Right hindlimb (tissue), 1 donor: ENCODE results near the gene UMODL1.

Experiments
- DNase-seq: peaks from one replicate; pipeline ENCODE4 v3.0.0-alpha.2; 2018

UMODL1 gene

DNA sequence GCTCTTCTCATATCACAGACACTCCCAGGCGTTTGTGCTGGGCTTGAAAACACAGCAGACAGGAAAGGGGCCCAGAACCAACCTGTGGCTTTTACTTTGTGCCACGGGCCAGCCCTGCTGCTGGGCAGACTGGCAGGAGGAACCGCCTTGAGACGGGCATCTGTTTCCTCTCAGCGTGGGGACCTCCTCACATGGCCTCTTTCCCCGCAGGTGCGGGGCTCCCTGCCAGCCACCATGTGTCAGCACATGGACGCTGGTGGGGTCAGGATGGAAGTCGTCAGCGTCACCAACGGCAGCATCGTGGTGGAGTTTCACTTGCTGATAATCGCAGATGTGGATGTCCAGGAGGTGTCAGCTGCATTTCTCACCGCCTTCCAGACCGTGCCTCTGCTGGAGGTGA, 47.8 kb downstream of the UMODL1 start:
- no peak for DNase-seq

GRCh38 chr21:42120101-42120902, 49.2 kb downstream of the UMODL1 start:
- no peak for DNase-seq

DNA sequence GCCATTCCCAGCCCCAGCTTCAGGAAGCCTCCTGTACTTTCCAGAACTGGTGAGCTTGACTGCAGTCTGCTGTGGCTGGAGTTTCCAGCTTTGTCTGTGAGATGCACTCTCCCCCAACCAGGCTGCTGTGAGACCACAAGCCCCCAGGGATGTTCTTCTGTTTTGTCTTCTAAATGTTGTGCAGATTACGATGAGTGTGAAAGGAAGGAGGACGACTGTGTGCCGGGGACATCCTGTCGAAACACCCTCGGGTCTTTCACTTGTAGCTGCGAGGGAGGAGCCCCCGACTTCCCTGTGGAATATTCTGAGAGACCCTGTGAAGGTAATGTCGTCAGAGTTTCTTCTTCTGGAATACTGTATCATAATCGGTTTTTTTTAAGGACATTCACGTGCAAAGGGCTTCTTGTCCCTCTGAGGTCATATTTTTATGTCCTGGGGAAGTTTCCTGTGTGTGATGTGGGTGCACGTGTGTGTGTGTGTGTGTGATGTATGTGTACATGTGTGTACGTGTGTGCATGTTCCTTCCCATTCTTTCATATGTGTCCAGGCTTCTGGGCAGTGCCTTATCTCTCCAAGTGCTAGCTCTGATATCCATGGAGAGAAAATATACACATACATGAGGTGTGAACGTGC, 49.9 kb downstream of the UMODL1 start:
- DNase-seq, result no peak

DNA sequence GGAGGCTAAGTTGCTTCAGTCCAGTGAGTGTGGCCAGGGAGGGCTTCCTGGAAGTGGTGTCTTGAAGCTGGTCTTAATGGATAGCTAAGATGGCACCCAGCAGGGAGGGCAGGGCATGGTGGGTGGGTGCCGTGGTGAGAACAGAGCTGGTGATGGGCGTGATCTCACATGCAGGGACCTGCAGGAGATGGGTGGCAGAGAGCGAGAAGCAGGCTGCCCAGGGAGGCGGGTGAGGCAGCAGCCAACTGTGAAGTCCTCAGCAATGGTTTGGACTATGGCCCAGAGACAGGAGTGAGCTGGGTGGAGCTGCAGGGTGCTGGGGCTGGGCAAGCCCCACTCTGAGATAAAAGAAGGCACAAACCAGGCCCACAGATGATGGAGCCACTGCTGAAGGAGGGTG, 50.7 kb downstream of the UMODL1 start:
- no peak for DNase-seq

GRCh38 chr21:42122398-42122797, 51.3 kb downstream of the UMODL1 start:
- DNase-seq, result no peak

DNA sequence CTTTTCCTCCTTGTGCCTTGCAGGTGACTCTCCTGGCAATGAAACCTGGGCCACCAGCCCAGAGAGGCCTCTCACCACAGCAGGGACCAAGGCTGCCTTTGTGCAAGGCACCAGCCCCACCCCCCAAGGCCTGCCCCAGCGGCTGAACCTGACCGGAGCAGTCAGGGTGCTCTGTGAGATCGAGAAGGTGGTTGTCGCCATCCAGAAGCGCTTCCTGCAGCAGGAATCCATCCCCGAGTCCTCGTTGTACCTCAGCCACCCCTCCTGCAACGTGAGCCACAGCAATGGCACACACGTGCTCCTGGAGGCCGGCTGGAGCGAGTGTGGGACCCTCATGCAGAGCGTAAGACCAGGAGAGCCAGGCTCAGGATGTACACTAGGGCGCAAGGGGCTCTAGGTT, 51.7 kb downstream of the UMODL1 start:
- no peak for DNase-seq

DNA sequence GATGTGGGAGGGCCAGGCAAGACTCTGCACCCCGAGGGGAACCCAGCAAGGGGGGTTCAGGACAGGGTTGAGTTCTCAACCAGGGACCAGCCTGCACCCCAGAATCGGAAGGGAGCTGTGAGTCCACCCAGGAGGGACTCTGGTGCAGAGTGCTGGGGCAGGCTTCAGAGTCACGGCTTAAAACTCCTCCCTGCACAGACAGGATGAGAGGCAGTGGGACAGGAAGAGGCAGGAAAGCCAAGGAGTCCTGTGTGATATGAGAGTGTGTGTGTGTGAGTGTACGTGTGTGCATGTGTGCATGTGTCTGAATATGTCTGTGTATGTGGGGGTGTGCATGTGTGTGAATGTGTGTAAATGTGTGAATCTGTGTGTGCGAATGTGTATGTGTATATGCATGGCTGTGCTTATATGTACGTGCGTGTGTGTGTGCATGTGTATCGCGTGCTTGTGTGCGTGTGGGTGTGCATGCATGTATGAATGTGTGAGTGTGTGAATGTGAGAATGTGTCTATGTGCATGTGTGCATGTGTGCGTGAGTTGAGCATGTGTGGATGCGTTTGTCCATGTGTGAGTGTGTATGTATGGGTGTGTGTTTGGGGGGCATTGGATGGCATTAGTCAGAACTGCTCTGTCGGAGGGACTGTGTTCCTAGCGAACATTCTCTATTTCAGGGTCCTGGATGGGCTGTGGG, 52.2 kb downstream of the UMODL1 start:
- DNase-seq, result no peak

- DNase-seq, result no peak
These were observed 53.0 kb downstream of the UMODL1 start for GRCh38 chr21:42124081-42124480.

- no peak for DNase-seq
These were observed 53.9 kb downstream of the UMODL1 start for GRCh38 chr21:42124826-42125570.

DNA sequence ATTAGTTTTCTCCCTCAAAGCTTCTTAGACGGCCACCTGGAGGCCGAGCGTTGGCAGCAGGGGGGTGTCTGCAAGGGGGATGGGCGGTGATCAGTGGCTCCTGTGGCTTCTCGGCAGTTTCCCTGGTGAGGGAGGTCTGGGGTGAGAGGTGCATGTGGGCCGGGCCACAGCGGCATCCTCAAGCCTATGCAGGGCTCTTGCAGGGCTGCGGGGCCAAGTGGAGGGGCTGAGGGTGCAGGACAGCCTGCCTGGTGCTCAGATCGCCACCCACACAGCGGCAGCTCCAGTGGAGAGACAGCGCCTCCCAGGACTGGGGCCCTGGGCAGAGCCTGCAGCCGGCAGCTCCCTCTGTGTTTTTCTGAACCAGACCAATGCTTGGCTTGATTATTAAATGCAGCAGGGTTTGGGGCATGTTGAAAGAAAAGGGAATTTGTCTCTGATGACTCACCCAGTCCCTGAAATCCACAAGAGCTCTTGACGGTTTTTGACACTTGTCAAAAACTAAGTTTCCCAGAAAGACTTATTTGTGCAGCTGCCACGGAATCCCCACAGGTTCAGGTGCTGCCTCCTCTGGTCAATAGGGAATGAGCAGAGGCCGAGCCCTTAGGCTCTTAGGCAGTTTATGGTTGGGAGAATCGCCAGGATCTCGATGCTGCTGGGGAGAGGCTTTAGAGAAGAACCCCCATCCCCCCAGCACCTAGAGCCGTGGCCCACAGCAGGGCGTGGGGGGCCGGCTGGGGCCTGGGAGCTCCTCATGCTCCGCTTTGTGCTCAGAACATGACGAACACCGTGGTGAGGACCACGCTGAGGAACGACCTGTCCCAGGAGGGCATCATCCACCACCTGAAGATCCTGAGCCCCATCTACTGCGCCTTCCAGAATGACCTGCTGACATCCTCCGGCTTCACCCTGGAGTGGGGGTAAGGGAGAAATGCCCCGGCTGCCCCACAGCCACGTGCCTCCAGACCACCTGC, 54.7 kb downstream of the UMODL1 start:
- DNase-seq, result no peak

GRCh38 chr21:42127164-42128150, 56.3 kb downstream of the UMODL1 start:
- DNase-seq, result no peak

GRCh38 chr21:42129300-42130266, 58.5 kb downstream of the UMODL1 start:
- no peak for DNase-seq

GRCh38 chr21:42130441-42130840, 59.3 kb downstream of the UMODL1 start:
- DNase-seq, result no peak

DNA sequence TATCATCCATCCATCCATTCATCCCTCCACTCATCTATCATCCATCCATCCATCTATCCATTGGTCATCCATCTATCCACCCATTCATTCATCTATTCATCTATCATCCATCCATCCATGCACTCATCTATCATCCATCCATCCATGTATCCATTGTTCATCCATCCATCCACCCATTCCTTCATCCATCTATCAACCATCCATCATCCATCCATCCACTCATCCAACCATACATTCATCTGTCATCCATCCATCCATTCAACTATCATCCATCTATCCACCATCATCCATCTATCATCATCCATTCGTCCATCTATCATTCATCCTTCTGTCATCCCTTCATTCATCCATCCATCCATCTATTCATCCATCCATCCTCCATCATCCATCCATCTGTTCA, 61.1 kb downstream of the UMODL1 start:
- DNase-seq, result no peak

DNA sequence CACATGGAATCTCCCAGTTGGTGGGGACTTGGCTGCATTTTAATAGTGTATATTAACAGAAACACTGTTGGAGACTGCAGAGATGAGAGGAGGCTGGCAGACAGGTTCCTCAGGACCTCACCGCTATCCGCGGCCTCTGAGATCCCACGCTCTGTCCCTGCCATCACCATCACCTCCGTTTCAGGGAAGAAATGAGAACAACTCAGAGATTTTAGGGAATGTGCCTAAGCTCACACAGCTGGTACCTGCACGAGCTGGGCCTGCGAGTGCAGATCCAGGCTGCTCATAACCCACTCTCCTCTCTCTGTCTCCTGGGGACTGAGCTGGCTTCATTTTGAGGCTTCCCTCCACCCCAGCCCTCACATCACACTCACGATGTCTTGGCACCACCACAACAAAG, 62.0 kb downstream of the UMODL1 start:
- DNase-seq, result no peak

DNA sequence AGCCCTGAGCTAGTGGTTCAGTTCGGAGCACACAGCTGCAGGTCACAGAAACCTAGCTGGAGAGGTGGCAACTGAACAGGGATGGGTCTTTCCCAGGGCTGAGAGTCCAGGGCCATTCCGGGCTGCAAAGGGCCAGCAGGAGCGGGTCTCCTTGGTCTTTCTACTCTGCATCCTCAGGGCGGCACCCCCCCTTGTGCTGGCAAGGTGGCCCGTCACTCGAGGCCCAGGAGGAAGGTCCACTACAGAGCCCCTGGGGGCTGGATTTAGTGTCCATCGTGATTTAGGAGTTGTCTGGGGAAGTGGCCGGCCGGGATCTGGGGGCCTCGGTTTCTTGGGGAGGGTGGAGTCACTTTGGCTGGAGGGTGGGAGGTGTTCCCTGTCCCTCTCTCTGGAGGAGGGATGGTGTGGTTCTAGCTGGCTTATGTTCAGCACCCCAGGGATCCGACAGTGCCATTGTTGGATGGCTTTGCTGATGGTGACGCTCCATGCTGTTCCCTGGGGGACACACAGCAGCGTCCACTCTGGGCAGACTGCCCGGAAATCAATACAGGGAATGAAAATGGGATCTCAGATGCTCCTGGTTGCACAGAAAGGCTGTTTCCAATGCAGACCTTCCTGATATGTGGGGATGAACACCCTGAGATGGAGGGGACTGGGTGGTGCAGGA, 64.4 kb downstream of the UMODL1 start:
- DNase-seq, result no peak

DNA sequence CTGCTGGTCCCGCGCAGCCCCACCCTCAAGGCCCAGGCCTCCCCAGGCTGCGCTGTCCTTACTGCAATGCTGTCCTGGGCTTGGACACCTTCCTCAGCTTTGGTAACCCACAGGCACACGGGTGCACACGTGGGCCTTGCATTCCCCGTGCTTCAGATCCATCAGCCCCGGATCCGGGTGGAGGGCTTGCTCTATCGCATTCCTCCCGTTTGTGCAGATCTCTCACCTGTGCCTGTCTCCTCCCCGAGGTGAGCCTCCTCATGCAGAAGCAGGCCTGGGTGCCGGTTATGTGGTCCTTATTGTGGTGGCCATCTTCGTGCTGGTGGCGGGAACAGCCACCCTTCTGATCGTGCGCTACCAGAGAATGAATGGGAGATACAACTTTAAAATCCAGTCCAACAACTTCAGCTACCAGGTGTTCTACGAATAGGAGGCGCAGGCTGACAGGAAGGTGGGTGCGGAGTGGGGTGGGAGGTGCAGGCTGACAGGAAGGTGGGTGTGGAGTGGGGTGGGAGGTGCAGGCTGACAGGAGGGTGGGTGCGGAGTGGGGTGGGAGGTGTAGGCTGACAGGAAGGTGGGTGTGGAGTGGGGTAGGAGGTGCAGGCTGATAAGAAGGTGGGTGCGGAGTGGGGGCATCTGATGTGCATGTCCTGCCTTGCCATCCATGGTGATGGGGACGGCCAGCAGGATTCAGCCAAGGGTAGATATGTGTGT, 66.2 kb downstream of the UMODL1 start:
- no peak for DNase-seq
